T-helper 22 cell (primary cell): ENCODE results near the gene ZNF568.

Experiments
- DNase-seq: peaks from one replicate; pipeline ENCODE4 v3.0.0-alpha.2; 2020; ENCODE audit warnings: low read depth

Gene ZNF568

GRCh38 chr19:36915992-36916830, at the start of gene ZNF568, which contains the start of gene ZNF829:
Gene ZNF568, plus strand, starts transcription at chr19:36916332. Its CDS starts 6,439 bp downstream, at chr19:36922771.
Gene ZNF829, minus strand, starts transcription at chr19:36916291. Its CDS starts 1,124 bp downstream, at chr19:36915167.
- peak; percentile 88 for DNase-seq

- no peak for DNase-seq
These were observed 38.9 kb upstream of the ZNF568 start for GRCh38 chr19:36876993-36877938.

- DNase-seq, result no peak
These were observed 24.3 kb upstream of the ZNF568 start for GRCh38 chr19:36891768-36892357.

GRCh38 chr19:36894849-36895383, 21.2 kb upstream of the ZNF568 start:
- no peak for DNase-seq

- no peak for DNase-seq
These were observed 17.7 kb upstream of the ZNF568 start for GRCh38 chr19:36898422-36898821.

- no peak for DNase-seq
These were observed 859 bp downstream of the ZNF568 start for GRCh38 chr19:36916991-36917390.

GRCh38 chr19:36918090-36918489, 2.0 kb downstream of the ZNF568 start:
- DNase-seq, result no peak

- no peak for DNase-seq
These were observed 15.6 kb downstream of the ZNF568 start for GRCh38 chr19:36931684-36932083.

GRCh38 chr19:36939153-36939552, 23.0 kb downstream of the ZNF568 start:
- DNase-seq, result no peak

- DNase-seq, result no peak
These were observed 34.4 kb downstream of the ZNF568 start for GRCh38 chr19:36950335-36951119.

- no peak for DNase-seq
These were observed 46.2 kb downstream of the ZNF568 start for GRCh38 chr19:36962346-36962745.

GRCh38 chr19:36963280-36963679, 47.1 kb downstream of the ZNF568 start:
- no peak for DNase-seq

GRCh38 chr19:36972571-36972970, 56.4 kb downstream of the ZNF568 start:
- DNase-seq, result no peak

GRCh38 chr19:36973021-36973843, 57.1 kb downstream of the ZNF568 start:
- peak; percentile 52 for DNase-seq

GRCh38 chr19:36973844-36974195, 57.7 kb downstream of the ZNF568 start:
- DNase-seq, result no peak

GRCh38 chr19:36986131-36986530, 70.0 kb downstream of the ZNF568 start:
- DNase-seq, result no peak

GRCh38 chr19:36986601-36987000, 70.5 kb downstream of the ZNF568 start:
- no peak for DNase-seq

- no peak for DNase-seq
These were observed 71.0 kb downstream of the ZNF568 start for GRCh38 chr19:36987091-36987490.

- DNase-seq, result no peak
These were observed 81.2 kb downstream of the ZNF568 start for GRCh38 chr19:36997152-36997842.

- no peak for DNase-seq
These were observed 81.7 kb downstream of the ZNF568 start for GRCh38 chr19:36997843-36998235.
